ENCODE measurements around the gene PPFIA1.
"Not testable (repeated sequence)": the region's sequence is repeated elsewhere in the genome, so short reads cannot be mapped to it uniquely, and the experiment has no call there.

The PPFIA1 gene

DNA sequence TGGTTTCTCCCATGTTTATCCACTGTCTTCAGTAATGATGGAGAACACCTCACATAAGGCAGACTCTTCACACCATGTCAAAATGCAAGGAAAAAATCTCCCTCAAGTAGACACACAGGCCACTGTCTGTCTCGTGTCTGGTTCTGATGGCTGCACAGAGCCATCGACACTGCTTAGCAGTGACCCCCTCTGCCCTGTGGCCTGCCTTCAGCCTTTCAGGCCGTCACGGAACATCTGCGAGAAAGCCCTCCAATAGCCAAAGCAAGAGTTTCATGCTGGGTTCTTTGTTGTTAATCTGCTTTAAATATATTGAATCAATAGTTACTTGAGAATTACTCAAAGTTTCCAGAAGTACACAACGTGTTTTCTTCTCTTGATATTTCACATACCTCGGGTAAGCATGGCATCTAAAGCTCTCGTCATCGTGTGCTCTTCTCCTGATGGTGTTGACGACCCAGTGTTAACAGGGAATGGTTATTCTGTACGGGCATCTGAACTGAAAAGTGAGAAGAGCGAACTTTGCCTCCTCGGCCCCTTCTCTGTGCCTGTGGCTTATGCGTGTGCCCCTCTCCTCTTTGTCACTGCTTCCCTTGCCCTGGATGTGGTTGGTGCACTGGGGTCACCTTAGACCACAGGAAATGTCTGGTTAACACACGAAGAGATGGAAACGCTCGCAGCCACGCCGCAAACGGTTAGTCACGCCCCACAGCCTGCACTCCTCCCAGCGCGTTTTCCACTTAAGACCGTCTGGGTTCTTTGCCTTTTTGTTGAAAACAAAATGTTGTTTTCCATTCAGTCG, 94.5 kb downstream of the PPFIA1 start:
- peak; percentile 81 for DNase-seq

DNA sequence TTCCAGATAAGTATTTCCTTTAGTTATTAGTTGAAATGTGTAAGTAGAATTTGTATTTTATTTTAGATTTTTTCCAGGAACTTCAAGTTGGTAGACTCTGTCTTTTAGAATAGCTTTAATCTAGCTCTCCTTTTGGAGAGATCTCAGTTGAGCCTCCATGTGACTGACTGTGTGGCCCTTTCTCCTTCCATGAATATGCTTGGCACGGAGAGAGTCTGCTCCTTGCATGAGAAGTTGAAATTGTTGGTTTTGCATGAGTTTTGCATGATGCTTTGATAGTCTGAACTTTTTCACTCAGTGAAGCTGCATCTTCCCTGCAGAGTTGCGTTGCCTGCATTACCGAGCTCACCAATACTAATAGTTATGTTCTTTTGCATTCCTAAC, 95.0 kb downstream of the PPFIA1 start:
- no peak for DNase-seq

- no peak for DNase-seq
Observed at GRCh38 chr11:70367071-70367470, 96.6 kb downstream of the PPFIA1 start.

DNA sequence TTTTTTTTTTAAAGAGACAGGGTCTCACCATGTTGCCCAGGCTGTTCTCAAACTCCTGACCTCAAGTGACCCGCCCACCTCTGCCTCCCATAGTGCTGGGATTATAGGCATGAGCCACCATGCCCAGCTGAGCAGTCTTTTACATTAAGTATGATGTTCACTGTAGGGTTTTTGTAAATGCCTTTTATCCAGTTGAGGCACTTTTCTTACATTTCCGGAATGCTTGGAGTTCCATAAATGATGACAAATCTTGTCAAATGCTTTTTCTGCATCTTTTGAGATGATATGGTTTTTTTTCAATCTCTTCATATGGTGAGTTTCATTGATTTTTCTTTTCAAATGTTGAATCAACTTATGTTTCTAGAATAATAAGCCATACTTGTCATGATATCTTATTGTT, 98.5 kb downstream of the PPFIA1 start:
- no peak for DNase-seq

GRCh38 chr11:70371241-70371640, 100.8 kb downstream of the PPFIA1 start:
- no peak for DNase-seq

DNA sequence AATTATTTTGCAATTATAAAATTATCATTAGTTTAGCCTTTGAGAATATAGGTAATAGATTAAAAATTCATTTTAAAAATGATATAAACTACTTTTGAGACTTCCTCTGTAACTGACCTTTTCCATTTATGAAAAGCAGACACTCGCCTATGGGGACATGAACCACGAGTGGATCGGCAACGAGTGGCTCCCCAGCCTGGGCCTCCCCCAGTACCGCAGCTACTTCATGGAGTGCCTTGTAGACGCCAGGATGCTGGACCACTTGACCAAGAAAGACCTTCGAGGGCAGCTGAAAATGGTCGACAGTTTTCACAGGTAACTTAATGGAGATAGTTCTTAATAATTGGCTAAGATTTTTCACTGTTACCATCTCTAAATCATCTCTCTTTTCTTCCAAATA, 101.6 kb downstream of the PPFIA1 start:
- no peak for DNase-seq

DNA sequence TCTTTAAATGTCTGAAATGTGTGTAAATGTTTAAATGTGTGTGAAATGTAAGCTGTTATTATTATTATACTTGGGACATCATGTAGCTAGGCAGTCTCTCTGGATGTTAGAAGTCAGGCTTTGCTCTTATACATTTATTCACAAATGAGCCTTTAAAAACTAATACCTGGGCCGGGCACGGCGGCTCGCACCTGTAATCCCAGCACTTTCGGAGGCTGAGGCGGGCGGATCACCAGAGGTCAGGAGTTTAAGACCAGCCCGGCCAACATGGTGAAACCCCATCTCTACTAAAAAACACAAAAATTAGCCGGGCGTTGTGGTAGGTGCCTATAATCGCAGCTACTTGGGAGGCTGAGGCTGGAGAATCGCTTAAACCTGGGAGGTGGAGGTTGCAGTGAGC, 106.1 kb downstream of the PPFIA1 start:
- no peak for DNase-seq

DNA sequence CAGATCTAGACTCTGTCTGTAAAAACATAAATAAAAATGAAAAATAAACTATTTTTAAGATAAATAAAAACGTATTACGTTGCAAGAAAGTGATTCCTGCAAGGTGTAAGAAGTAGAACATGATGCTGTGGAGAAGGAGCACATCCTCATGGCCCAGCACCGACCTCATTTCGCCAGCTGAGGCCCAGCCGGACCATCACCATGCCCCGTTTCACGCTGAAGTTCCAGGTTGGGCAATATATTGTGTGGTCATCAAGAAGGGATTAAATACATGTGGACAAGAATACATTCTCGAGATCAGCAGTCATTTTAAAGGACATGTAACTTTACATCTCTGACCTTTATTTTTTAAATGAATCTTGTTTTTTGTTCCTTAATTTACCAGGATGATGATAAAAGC, 107.2 kb downstream of the PPFIA1 start:
- no peak for DNase-seq

- no peak for DNase-seq
Observed at GRCh38 chr11:70378506-70379134, 108.1 kb downstream of the PPFIA1 start.

DNA sequence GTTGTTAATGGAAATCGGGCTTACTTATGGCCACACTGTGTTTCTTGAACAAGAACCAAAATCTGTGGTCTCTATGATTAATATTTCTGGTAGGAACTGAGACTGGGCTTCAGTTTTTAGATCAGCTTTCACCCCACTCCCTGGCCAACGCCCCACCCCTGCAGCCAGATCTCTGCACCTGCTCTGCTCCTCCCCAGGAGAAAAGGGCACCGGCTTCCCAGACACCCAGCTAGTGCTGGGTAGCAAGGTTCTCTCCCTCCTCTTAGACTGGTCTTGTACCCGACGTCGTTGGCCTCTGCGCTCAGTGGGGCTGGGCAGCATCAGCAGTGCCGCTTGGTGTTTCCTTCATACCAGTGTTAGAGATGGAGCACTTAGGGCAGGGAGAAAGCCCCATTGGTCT, 110.9 kb downstream of the PPFIA1 start:
- DNase-seq: no peak

- DNase-seq: no peak
Observed at GRCh38 chr11:70381872-70382861, 111.7 kb downstream of the PPFIA1 start.

- no peak for DNase-seq
Observed at GRCh38 chr11:70383664-70384565, 113.4 kb downstream of the PPFIA1 start.

DNA sequence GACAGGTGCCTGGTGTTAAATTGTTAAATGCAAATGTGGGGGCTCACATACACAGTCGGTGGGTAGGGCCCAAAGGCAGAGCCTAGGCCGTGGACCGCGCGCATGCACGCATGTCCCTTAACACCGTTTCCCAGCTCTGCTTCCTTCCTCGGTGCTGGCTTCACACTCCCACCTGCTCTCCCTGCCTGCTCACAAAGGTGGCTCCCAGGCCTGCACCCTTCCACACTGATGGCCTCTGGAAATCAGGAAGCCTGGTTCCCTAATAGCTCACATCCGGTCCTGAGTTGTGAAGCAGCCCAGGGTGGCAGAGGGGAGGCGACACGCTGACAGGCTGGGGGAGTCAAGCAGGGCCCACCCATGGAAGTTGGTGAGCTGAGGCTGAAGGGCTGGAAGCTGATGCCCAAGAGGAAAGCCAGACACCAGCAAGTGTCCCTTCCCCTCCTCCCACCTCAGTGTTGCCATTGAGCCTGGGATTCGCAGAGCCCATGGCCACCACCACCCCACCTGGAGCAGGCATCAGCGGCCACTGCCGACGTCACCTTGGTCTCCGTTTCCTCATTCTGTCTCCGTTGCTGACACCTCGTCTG, 114.2 kb downstream of the PPFIA1 start:
- DNase-seq: no peak

GRCh38 chr11:70387564-70387963, 117.1 kb downstream of the PPFIA1 start:
- DNase-seq: no peak

DNA sequence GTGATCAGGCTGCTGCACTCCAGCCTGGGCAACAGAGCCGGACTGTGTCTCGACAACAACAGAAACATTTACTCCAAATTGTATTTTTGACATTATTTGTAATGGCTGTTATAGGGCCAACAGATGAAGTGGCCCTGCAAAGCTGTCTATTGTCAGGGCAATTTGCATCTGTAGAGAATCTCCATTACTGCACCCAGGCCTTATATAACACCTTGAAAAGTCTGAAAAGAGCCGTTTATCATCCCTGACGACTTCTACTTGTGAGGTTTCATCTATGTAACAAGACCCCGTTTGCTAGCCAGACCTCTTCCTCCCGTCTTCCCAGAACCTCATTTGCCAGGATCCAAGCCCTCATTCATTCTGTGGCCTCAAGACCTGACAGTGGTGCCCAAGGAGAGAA, 118.7 kb downstream of the PPFIA1 start:
- DNase-seq: no peak

- not testable (repeated sequence) for DNase-seq
Observed at GRCh38 chr11:70390882-70391281, 120.4 kb downstream of the PPFIA1 start.

DNA sequence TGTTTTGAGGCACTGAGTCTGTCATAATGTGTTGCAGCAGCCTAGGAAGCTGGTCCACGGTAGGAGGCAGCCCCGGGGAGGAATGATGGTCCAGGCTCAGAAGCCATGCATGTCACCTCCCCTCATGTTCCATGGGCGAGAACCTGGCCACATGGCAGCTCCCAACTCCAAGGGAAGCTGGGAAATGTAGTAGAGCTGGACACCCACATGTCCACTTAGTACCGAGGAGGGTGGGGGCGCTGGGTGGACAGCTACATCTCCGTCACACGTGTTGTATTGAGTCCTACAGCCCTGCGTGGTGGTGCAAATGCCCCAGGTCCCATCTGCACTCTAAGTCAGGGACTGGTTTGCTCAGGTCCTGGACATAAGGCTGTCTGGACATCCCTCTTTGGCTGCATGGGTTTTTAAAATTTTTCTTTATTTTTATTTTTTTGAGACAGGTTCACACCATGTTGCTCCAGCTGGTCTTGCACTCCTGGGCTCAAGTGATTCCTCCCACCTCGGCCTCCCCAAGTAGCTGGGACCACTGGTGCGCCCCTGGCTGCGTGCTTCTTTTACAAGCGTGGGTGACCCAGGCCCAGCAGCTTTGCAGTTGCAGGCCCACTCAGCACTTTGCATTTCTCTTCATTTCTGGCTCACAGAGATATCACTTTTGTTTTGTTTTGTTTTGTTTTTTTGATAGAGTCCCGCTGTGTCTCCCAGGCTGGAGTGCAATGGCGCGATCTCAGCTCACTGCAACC, 123.9 kb downstream of the PPFIA1 start:
- DNase-seq: no peak

DNA sequence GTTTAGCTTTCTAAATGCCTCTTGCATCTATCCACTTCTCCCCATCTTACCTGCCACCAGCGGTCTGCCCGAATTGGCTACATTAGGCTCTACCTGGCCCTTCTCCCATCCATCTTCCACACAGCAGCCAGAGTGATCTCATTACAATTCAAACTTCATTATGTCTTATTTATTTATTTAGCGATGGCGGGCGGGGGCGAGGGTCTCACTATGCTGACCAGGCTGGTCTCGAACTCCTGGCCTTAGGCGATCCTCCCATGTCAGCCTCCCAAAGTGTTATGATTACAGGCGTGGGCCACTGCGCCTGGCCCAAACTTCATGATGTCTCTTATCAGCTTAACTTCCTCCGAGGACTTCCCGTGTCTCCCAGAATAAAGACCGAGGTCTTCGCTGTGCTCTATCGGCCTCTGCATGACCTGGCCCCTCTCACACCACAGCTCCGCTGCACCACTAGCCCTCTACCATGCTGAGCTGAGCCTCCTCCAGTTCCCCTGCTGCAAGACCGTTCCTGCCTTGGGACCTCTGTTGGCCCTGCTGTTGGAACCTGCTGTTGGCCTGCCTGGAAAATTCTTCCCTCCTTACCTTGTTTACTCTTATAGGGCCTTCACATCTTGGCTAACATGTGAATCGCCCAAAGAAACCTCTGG, 127.0 kb downstream of the PPFIA1 start:
- DNase-seq: no peak

- peak; percentile 66 for DNase-seq
Observed at GRCh38 chr11:70397983-70398833, 127.7 kb downstream of the PPFIA1 start, which contains the start of gene CTTN. TSS of gene CTTN (plus strand) at chr11:70398529. CDS start at chr11:70407298, 8,769 bp downstream.
